HG03139 (cell line): ENCODE measurements around the gene SLC26A1.
A peak's percentile ranks its signal among the peaks of the same experiment; 100 is the strongest.

Source experiments
- ATAC-seq: cut with Tn5 transposase; IDR thresholded peaks from one replicate; pipeline ENCODE4 v1.9.1; 2021; ENCODE audit not compliant: unreplicated experiment

The SLC26A1 gene

GRCh38 chr4:1013225-1014073, 20.2 kb upstream of the SLC26A1 start:
- ATAC-seq, result no peak

GRCh38 chr4:1012034-1012739, 19.0 kb upstream of the SLC26A1 start:
- ATAC-seq, result no peak

DNA sequence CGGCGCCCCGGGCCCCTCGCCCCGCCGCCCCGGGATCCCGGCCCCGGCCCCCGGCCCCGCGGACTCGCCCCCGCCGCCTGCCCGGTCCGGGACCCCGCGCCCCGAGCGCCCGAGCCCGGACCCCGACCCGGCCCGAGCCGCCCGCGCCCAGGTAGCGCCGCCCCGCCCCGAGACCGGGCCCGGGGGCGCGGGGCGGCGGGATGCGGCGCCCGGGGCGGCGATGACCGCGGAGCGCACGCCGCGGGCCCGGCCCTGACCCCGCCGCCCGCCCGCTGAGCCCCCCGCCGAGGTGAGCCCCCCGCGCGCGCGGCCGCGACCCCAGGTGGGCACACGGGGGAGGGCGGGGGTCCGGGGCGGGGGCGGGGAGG, 18.4 kb upstream of the SLC26A1 start:
- ATAC-seq, result no peak

DNA sequence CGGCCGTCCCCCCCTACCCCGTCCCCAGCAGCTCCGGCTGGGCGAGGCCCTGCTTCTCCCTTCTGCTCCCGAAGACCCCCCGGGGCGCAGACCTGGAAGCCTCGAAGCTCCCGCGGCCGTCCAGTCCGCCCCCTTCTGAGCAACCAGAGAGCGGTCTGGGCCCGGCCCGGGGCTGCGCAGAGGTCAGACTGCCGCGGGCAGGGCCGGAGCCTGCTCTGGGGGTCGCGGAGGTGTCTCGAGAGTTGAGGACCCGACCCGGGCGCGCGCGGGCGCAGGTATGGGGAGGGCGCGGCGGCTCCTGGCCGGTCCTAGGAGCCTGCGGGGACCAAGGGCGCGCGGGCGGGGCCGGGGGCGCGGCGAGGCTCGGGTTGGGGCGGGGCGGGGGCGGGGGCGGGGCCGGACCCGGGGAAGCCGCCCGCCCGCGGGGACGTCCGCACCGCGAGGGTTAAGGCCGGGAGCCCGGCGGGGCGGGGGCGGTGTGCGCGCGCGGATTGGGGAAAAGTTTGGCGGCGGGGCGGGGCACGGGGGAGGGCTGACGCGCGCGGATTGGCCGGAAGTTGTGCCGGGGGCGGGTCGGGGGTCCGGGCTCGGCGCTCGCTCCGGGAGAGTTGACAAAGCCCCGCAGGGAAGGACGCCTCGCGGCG, 17.9 kb upstream of the SLC26A1 start, which contains the start of gene FGFRL1:
Gene FGFRL1 (plus strand): TSS at position 605 of the 644 bp plus-strand sequence. CDS start 860 bp downstream, outside the sequence.
- peak; percentile 37 for ATAC-seq

GRCh38 chr4:1010395-1011021, 17.3 kb upstream of the SLC26A1 start:
- no peak for ATAC-seq

- ATAC-seq, result no peak
These were observed 16.6 kb upstream of the SLC26A1 start for GRCh38 chr4:1009542-1010394.

- ATAC-seq, result no peak
These were observed 15.8 kb upstream of the SLC26A1 start for GRCh38 chr4:1008840-1009541.

GRCh38 chr4:1006856-1007255, 13.7 kb upstream of the SLC26A1 start:
- ATAC-seq, result no peak

DNA sequence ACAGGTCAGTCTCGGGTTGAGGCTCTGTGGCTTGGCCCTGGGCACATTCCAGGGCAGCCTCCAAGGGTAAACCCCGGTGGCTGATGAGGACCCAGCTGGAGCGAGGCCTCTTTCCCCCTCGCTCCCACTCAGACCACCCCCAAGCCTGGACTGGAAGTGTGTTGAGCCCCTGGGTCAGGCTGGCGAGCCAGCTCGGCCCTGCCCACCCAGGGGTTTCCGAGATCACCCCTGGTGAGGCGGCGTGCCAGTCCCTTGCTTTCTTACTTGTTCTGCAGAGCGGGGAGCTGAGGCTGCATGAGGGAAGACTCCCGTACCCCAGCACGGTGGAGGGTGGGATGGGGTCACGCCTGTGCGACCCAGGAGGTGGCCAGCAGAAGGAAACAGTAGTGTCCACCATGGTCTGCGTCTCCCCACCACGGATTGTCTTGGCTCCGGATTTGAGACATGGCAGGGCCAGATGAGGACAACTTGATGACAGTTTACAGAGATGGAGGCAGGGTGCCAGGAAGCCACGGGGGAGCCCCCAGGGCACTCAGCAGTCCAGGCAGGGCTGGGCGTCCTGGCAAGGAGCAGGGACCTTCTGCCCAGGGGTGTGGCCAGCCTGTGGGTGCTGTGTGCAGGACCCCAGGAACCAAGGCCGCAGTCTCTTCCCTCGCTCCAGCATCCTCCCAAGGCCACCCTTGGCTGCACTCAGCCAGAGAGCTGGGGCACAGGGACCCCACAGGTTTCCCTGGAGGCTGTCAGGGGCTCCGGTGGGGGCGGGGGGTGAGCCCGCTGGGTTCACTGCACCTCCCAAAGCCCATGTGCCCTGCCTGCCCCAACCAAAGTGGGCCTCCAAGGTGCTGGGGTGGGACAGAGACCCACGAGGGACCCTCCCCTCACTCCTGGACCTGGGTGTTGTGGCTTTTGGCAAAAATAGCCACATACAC, 11.6 kb upstream of the SLC26A1 start:
- no peak for ATAC-seq

- no peak for ATAC-seq
These were observed 10.8 kb upstream of the SLC26A1 start for GRCh38 chr4:1004071-1004418.

DNA sequence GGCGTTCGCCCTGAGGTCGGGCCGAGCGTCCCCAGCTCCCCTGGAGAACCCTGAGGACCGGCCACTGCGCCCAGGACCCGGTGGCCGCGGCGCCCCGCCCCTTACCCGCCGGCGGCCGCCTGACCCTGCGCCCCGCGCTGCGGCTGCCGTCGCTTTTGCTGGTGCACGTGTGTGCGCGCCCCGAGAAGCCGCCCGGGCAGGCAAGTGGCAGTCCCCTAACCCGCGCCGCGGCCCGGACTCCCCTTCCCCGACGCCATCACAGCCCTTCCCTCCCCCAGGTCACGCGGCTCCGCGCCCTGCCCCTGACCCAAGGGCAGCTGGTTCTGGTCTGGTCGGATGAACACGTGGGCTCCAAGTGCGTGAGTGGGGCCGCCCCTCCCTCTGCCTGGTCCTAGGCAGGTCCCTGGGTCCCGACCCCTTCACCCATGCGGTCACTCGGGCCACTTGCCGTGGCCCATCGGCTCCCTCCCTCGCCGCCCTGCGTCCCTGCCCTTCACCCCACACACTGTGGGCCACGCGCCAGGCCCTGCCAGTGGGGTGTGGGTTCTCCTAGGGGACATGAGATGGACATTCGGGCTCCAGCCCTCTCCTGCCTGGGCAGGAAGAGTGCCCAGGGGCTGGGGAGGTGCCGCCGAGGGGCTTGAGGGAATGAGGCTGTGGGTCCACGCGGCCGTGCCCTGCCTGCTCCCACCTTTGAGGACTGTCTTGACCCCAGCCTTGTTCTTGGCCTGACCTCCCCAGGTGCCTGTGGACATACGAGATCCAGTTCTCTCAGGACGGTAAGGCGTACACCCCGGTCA, 10.3 kb upstream of the SLC26A1 start:
- no peak for ATAC-seq

DNA sequence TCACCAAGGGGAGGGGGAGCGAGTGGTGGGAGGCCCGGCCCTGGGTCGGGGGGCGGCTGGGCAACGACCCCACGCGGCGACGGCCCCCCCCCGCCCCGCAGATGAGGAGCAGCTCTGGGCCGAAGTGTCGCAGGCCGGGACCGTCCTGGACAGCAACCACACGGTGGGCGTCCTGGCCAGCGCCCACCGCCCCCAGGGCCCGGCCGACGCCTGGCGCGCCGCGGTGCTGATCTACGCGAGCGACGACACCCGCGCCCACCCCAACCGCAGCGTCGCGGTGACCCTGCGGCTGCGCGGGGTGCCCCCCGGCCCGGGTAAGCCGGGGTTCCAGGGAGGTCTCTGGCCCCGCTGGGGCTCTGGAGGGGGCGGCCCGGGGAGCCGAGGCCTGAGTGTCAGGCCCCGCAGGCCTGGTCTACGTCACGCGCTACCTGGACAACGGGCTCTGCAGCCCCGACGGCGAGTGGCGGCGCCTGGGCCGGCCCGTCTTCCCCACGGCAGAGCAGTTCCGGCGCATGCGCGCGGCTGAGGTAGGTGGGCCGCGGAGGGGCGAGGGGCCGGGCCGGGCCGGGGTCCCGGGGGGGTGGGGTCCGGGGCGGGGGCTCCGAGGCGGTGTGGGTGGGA, 9.5 kb upstream of the SLC26A1 start:
- ATAC-seq, result no peak

DNA sequence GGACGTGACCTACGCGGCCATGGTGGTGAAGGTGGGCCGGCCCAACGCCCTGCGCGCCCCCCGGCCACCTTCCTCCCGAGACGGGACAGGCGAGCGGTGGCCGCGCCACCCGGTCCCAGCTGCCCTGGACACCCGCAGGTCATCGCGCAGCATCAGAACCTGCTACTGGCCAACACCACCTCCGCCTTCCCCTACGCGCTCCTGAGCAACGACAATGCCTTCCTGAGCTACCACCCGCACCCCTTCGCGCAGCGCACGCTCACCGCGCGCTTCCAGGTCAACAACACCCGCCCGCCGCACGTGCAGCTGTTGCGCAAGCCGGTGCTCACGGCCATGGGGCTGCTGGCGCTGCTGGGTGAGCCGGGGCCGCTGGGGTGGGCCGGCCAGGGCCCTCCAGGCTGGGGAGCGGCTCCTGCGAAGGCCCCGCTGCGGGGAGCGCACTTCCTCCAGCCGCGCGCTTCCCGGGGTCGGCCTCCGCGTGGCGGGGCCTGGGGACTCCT, 9.0 kb upstream of the SLC26A1 start:
- no peak for ATAC-seq

DNA sequence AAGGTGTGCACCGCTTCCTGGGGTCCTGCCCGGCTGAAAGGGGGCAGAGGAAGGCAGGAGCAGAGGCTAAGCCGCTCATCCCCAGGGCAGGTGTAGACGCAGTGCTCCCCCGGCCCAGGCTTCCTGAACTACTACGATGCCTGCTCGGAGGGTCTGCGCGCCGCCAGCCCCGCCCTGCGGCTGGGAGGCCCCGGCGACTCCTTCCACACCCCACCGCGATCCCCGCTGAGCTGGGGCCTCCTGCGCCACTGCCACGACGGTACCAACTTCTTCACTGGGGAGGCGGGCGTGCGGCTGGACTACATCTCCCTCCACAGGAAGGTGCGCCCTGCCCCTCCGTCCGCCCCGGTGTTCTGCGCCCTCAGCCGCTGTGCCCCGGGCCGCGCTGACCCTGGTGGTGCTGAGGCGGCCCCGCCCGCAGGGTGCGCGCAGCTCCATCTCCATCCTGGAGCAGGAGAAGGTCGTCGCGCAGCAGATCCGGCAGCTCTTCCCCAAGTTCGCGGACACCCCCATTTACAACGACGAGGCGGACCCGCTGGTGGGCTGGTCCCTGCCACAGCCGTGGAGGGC, 8.4 kb upstream of the SLC26A1 start:
- no peak for ATAC-seq

DNA sequence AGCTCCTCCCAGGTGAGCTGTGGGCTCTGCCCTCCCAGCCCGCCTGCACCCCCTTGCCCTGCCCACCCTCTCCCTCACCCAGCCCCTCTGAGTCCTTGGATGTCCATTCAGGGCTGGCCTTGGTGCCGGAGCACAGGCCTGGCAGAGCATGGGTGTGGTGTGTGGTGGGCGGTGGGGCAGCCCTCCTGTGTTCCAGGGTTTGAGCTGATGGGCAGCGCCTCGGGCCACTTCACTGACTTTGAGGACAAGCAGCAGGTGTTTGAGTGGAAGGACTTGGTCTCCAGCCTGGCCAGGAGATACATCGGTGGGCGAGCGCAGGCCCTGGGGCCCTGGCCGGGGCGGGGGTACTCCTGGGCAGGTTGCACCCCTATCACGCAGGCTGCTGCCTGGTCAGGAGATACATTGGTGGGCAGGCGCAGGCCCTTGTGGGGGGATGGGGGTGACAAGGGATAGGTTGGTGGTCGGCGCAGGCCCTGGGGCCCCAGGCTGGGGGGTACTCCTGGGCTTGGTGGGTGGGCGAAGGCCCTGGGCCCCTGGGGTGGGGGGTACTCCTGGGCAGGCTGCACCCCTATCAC, 7.6 kb upstream of the SLC26A1 start:
- ATAC-seq, result no peak

GRCh38 chr4:999882-1000425, 6.8 kb upstream of the SLC26A1 start:
- no peak for ATAC-seq
